Fibroblast of villous mesenchyme (primary cell): ENCODE data around the gene MAP1LC3B2. TPM values are rescaled to one million over a fixed set of nuclear protein-coding genes. Genes with fewer than 3 reads are reported as not detected.

Experiments used
- DNase-seq: peaks from one replicate; pipeline ENCODE4 v3.0.0-alpha.2; 2010; ENCODE audit warnings: low read depth
- H3K4me3 ChIP-seq: 2 replicates; pipeline ENCODE4 v1.5.1; 2011; ENCODE audit warnings: low read depth, mild to moderate bottlenecking, low read length
- CTCF ChIP-seq: IDR thresholded peaks from 2 replicates; pipeline ENCODE4 v1.5.1; 2012; ENCODE audit warnings: low read depth, mild to moderate bottlenecking, low read length; ENCODE audit not compliant: insufficient read depth
- total RNA-seq: library from RNA; depleted of rRNA; stranded (reverse); fragments of >200 nt; gene quantifications from 2 replicates; pipeline ENCODE4 v1.2.3, GENCODE V29; 2012

Gene MAP1LC3B2
- total RNA-seq, 1 donor = 0.43 TPM

DNA sequence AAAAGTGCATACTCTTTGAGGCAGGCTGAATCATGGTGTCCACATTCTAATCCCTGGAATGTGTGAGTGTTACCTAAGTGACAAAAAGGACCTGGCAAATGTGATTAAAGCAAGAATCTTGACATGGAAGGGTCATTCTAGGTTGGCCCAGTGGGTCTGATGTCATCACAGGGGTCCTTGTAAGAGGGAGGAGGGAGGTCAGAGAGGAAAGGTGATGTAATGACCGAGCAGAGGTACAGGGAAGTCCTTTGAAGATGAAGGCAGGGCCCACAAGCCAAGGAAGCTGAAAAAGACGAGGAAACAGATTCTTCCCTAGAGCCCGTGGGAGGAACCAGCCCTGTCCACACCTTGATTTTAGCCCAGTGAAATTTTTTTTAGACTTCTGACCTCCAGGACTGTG, 60.1 kb downstream of the MAP1LC3B2 start:
- no peak for TF ChIP-seq CTCF
- H3K4me3 ChIP-seq = no peak overlapping the region
- no peak for DNase-seq

GRCh38 chr12:116620124-116620491, 60.9 kb downstream of the MAP1LC3B2 start:
- TF ChIP-seq CTCF = no peak
- no peak overlapping the region for H3K4me3 ChIP-seq
- DNase-seq = no peak

GRCh38 chr12:116620492-116621191, 61.5 kb downstream of the MAP1LC3B2 start:
- no peak for TF ChIP-seq CTCF
- DNase-seq = no peak
- no peak overlapping the region for H3K4me3 ChIP-seq

DNA sequence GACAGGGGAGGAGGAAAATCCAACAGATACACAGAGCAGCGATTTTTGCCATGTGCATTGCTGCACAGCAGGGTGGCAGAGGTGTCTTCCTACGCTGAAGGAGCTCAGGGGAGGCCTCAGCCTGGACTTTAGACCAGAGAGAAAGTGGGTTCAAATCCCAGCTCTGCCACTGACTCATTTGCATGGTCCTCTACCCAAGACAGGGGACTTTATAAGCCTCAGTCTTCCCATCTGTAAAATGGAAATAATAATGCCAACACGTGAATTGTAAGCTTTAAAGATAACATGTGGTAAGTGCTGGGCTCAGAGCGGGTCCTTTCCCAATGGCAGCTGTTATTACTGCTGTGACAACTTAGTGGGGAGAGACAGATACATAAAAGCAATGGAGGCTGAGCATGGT, 62.0 kb downstream of the MAP1LC3B2 start:
- no peak for DNase-seq
- no peak overlapping the region for H3K4me3 ChIP-seq
- TF ChIP-seq CTCF = no peak

GRCh38 chr12:116624516-116624915, 65.3 kb downstream of the MAP1LC3B2 start:
- DNase-seq = no peak
- no peak for TF ChIP-seq CTCF
- no peak overlapping the region for H3K4me3 ChIP-seq

DNA sequence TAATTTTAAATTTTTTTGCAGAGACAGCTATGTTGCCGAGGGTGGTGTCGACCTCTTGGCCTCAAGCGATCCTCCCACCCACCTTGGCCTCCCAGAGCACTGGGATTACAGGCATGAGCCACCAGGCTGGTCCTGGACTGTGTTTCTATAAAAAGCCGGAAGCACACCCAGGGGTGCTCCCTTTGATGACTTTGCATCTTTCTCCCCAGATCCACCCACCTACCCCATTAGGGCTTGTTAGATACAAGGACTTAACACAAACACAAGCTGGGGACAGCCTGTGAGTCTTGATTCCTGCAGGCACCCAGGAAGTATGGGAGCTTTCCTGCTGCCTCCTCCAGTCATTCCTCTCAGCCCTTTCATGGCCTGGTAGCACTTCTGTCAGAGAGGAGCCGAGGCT, 67.0 kb downstream of the MAP1LC3B2 start:
- H3K4me3 ChIP-seq = no peak overlapping the region
- DNase-seq = no peak
- TF ChIP-seq CTCF = no peak

Other genes with a start within 250 kb of the MAP1LC3B2 start
- gene SPRING1, start 178.7 kb downstream of the MAP1LC3B2 start, total RNA-seq = 27.4 and 28.9 TPM in 2 replicates
- 6.1 and 7.3 TPM in 2 replicates for gene RNFT2, start 178.9 kb downstream of the MAP1LC3B2 start, total RNA-seq